Sigmoid colon (tissue), 7 donors: ENCODE results near the gene UBE2D4. TPM values are rescaled to one million over a fixed set of nuclear protein-coding genes. Genes with fewer than 3 reads are reported as not detected.

Experiments used
- DNase-seq: peaks from one replicate; pipeline ENCODE4 v3.0.0-alpha.2; 2019
- H3K27ac ChIP-seq, 4 donors: fragments of 200-600 bp; sonication (generic); one replicate each; pipeline ENCODE4 v1.5.1; 2016 to 2019; ENCODE audit warnings: mild to moderate bottlenecking in 1 of 4
- H3K27me3 ChIP-seq, 3 donors: fragments of 200-600 bp; sonication (generic); one replicate each; pipeline ENCODE4 v1.5.1; 2019; ENCODE audit warnings: mild to moderate bottlenecking in 1 of 3
- H3K36me3 ChIP-seq, 4 donors: fragments of 200-600 bp; sonication (generic); one replicate each; pipeline ENCODE4 v1.5.1; 2016 to 2019
- H3K4me1 ChIP-seq, 4 donors: fragments of 200-600 bp; sonication (generic); one replicate each; pipeline ENCODE4 v1.5.1; 2017 to 2019
- H3K4me3 ChIP-seq, 4 donors: fragments of 200-600 bp; sonication (generic); one replicate each; pipeline ENCODE4 v1.5.1; 2017 to 2019; ENCODE audit warnings: mild to moderate bottlenecking in 2 of 4, moderate library complexity in 1 of 4
- H3K9me3 ChIP-seq, 4 donors: fragments of 200-600 bp in 3 of 4; sonication (generic) in 3 of 4; one replicate each; pipeline versions ENCODE4 v1.5.1 to v1.6.1; 2013 to 2019
- CTCF ChIP-seq, 4 experiments: fragments of 450-650 bp in 3 of 4; fragments of 200-600 bp in 1 of 4; IDR thresholded peaks; one replicate each; pipeline ENCODE4 v1.5.1; 2016 to 2019; ENCODE audit warnings: antibody characterized with exemption in 4 of 4, mild to moderate bottlenecking in 3 of 4, moderate library complexity in 2 of 4
- EP300 ChIP-seq, 4 donors: sonication (generic); formaldehyde crosslinking; IDR thresholded peaks; one replicate each; pipeline ENCODE4 v1.6.1; 2017; ENCODE audit warnings: antibody characterized with exemption in 4 of 4
- POLR2A ChIP-seq, 2 donors: fragments of 450-650 bp; IDR thresholded peaks; one replicate each; pipeline ENCODE4 v1.6.1; 2016; ENCODE audit warnings: antibody characterized with exemption in 2 of 2, mild to moderate bottlenecking in 2 of 2, moderate library complexity in 2 of 2
- POLR2AphosphoS5 ChIP-seq, 4 donors: sonication (generic); formaldehyde crosslinking; IDR thresholded peaks; one replicate each; pipeline ENCODE4 v1.6.1; 2017; ENCODE audit warnings: antibody characterized with exemption in 4 of 4
- WGBS, 2 donors: extraction: QIAGEN DNeasy Blood & Tissue Kit; methylation state at CpG; one replicate each; pipeline ENCODE4 v1.1.7; 2013; 5-methylcytosine and 5-hydroxymethylcytosine counted together
- intact Hi-C: fragments of 100-400 bp; cut with DNase I; formaldehyde crosslinking; loops from one replicate; pipeline ENCODE4 v1.15.1; 2023
- polyA plus RNA-seq, 3 donors: library from polyadenylated mRNA; stranded (reverse); fragments of 200-250 nt; gene quantifications; one replicate each; pipeline ENCODE4 v1.2.3, GENCODE V29; 2013
- total RNA-seq, 4 donors: library from RNA; depleted of rRNA; stranded (reverse); fragments of >200 nt; gene quantifications; one replicate each; pipeline ENCODE4 v1.1.0, GENCODE V29; 2016
- donor health status: healthy with polysubstance abuse.
- donor health status: Bipolar disorder and iron deficiency.
- donor health status: healthy.

Gene UBE2D4
- total RNA-seq (10 to 100 TPM; 24.0 to 37.1 (median 28.5) TPM), polyA plus RNA-seq (10 to 100 TPM in 2 of 3 donors, 1 to 10 TPM in 1; 7.5 to 14.1 (median 13.8) TPM)

GRCh38 chr7:43925984-43926797 lies at the start of gene UBE2D4:
TSS of gene UBE2D4 (plus strand) at chr7:43926436. CDS start at chr7:43926533, 97 bp downstream.
- TF ChIP-seq POLR2A (IDR thresholded peaks at IDR 0.05), result peak; percentile 95 to 96
- TF ChIP-seq POLR2AphosphoS5 (IDR thresholded peaks at IDR 0.05), result peak; percentile 98 to 99 (median 99)
- TF ChIP-seq EP300 (IDR thresholded peaks at IDR 0.05), result no peak
- peak; percentile 93 for DNase-seq
- peaks cover 0 to 19% (median 12%) of the 10 kb centered on the region in 4 donors for H3K4me1 ChIP-seq
- peak within 1 kb of the TSS; percentile 49 to 66 (median 64) for H3K4me3 ChIP-seq
- H3K27me3 ChIP-seq, result no peaks in the 10 kb centered on the region
- peak within 1 kb of the TSS; percentile 86 to 95 (median 92) for H3K27ac ChIP-seq
- H3K36me3 ChIP-seq, result no peaks in the 10 kb centered on the region
- intact Hi-C loops, result loop anchor here (1.0 to 5.0 kb wide), 2 partner anchors 57 to 196 kb away; partner anchors contain the start of genes MRPS24 and POLD2
- 0% methylated on average over 82 of the region's 82 CpGs for WGBS, 2 donors
- H3K9me3 ChIP-seq, result no peaks in the 10 kb centered on the region

GRCh38 chr7:43876976-43877745 lies 49.1 kb upstream of the UBE2D4 start:
- Histone ChIP-seq H3K4me3 (no peak overlapping the region), H3K27ac (no peak overlapping the region), H3K9me3 (no peaks in the 10 kb centered on the region), H3K36me3 (peaks cover 14 to 71% (median 46%) of the 10 kb centered on the region in 4 donors), H3K27me3 (no peaks in the 10 kb centered on the region), H3K4me1 (peaks cover 0 to 20% (median 8%) of the 10 kb centered on the region in 4 donors)
- intact Hi-C loops, result no loop called here
- 91 to 93% methylated on average over 29 of the region's 29 CpGs for WGBS, 2 donors
- no peak for DNase-seq
- TF ChIP-seq POLR2A (IDR thresholded peaks at IDR 0.05) (no peak), POLR2AphosphoS5 (IDR thresholded peaks at IDR 0.05) (no peak)

GRCh38 chr7:43877968-43878864 lies 48.0 kb upstream of the UBE2D4 start:
- no peaks in the 10 kb centered on the region for H3K27me3 ChIP-seq
- H3K36me3 ChIP-seq, result peaks cover 14 to 71% (median 50%) of the 10 kb centered on the region in 4 donors
- H3K4me1 ChIP-seq, result peaks cover 0 to 9% (median 3%) of the 10 kb centered on the region in 4 donors
- WGBS, 2 donors, result 95% methylated on average over 38 of the region's 38 CpGs
- no peak for TF ChIP-seq CTCF (IDR thresholded peaks at IDR 0.05)
- no peak for TF ChIP-seq POLR2AphosphoS5 (IDR thresholded peaks at IDR 0.05)
- TF ChIP-seq EP300 (IDR thresholded peaks at IDR 0.05), result no peak
- no peak for TF ChIP-seq POLR2A (IDR thresholded peaks at IDR 0.05)
- no peaks in the 10 kb centered on the region for H3K9me3 ChIP-seq
- DNase-seq, result no peak
- no peak overlapping the region for H3K27ac ChIP-seq
- no peak overlapping the region for H3K4me3 ChIP-seq
- intact Hi-C loops, result no loop called here

- peaks cover 0 to 8% (median 3%) of the 10 kb centered on the region in 4 donors for H3K4me1 ChIP-seq
- H3K36me3 ChIP-seq, result peaks cover 14 to 76% (median 53%) of the 10 kb centered on the region in 4 donors
- no peak for TF ChIP-seq POLR2A (IDR thresholded peaks at IDR 0.05)
- no peak for TF ChIP-seq EP300 (IDR thresholded peaks at IDR 0.05)
- no peak for TF ChIP-seq CTCF (IDR thresholded peaks at IDR 0.05)
- no peak for TF ChIP-seq POLR2AphosphoS5 (IDR thresholded peaks at IDR 0.05)
- H3K4me3 ChIP-seq, result no peak overlapping the region
- H3K27me3 ChIP-seq, result no peaks in the 10 kb centered on the region
- WGBS, 2 donors, result 92 to 94% methylated on average over 5 of the region's 5 CpGs
- DNase-seq, result no peak
- H3K9me3 ChIP-seq, result no peaks in the 10 kb centered on the region
- H3K27ac ChIP-seq, result peak overlapping the region in 1 of 4 donors; percentile 14
- intact Hi-C loops, result no loop called here
Observed at GRCh38 chr7:43878867-43879266, 47.4 kb upstream of the UBE2D4 start.

- no peak for TF ChIP-seq POLR2A (IDR thresholded peaks at IDR 0.05)
- TF ChIP-seq EP300 (IDR thresholded peaks at IDR 0.05), result no peak
- TF ChIP-seq POLR2AphosphoS5 (IDR thresholded peaks at IDR 0.05), result no peak
- TF ChIP-seq CTCF (IDR thresholded peaks at IDR 0.05), result no peak
- Histone ChIP-seq H3K9me3 (no peaks in the 10 kb centered on the region), H3K4me1 (peaks cover 0 to 8% (median 3%) of the 10 kb centered on the region in 4 donors), H3K27me3 (no peaks in the 10 kb centered on the region), H3K4me3 (no peak overlapping the region), H3K27ac (no peak overlapping the region), H3K36me3 (peaks cover 16 to 82% (median 59%) of the 10 kb centered on the region in 4 donors)
- intact Hi-C loops, result no loop called here
- no peak for DNase-seq
- WGBS, 2 donors, result 88 to 94% methylated on average over 2 of the region's 2 CpGs
Observed at GRCh38 chr7:43879477-43879876, 46.8 kb upstream of the UBE2D4 start.
